Left lung (tissue), 10 donors: ENCODE data around the gene ARL10. TPM values are rescaled to one million over a fixed set of nuclear protein-coding genes. Genes with fewer than 3 reads are reported as not detected.

ENCODE experiments used
- ATAC-seq: fragments of 200-7000 bp; cut with Tn5 transposase; one replicate; pipeline ENCODE4 v1.9.1; 2020; ENCODE audit warnings: moderate library complexity
- DNase-seq, 4 donors: peaks; one replicate each; pipeline ENCODE4 v3.0.0-alpha.2; 2013 to 2020
- H3K27ac ChIP-seq, 2 donors: fragments of 200-600 bp; sonication (generic) in 1 of 2; one replicate each; pipeline versions ENCODE4 v1.5.0 to v1.8.0; 2020 to 2021
- H3K27me3 ChIP-seq, 2 donors: fragments of 200-600 bp; sonication (generic) in 1 of 2; one replicate each; pipeline versions ENCODE4 v1.5.0 to v1.8.0; 2020 to 2021
- H3K36me3 ChIP-seq, 2 donors: fragments of 200-600 bp; sonication (generic) in 1 of 2; one replicate each; pipeline versions ENCODE4 v1.5.0 to v1.8.0; 2020 to 2021
- H3K4me1 ChIP-seq, 2 donors: fragments of 200-600 bp; one replicate each; pipeline ENCODE4 v1.8.0; 2021
- H3K4me3 ChIP-seq, 2 donors: fragments of 200-600 bp; sonication (generic) in 1 of 2; one replicate each; pipeline versions ENCODE4 v1.5.0 to v1.8.0; 2020 to 2021; ENCODE audit warnings: mild to moderate bottlenecking in 1 of 2
- H3K9me3 ChIP-seq, 2 donors: fragments of 200-600 bp; sonication (generic) in 1 of 2; one replicate each; pipeline versions ENCODE4 v1.5.0 to v1.8.0; 2020 to 2021
- CTCF ChIP-seq, 2 donors: fragments of 200-600 bp; sonication (generic) in 1 of 2; IDR thresholded peaks; one replicate each; pipeline versions ENCODE4 v1.5.0 to v1.8.0; 2021; ENCODE audit warnings: antibody characterized with exemption in 2 of 2
- intact Hi-C, 2 donors: fragments of 100-400 bp; cut with DNase I; formaldehyde crosslinking; loops; one replicate each; pipeline versions ENCODE4 v1.11.2 to v1.14.2; 2022
- polyA plus RNA-seq, 6 donors: library from polyadenylated mRNA; unstranded; fragments of 120-200 nt; gene quantifications; one replicate each; pipeline ENCODE4 v1.2.1, GENCODE V29; 2013; ENCODE audit not compliant: insufficient read length in 6 of 6
- total RNA-seq, 2 donors: library from RNA; stranded (reverse); fragmentation: NEBNext Ultra II Directional; extraction: Animal tissue kit (Norgen Biotek cat#: 25700); gene quantifications; one replicate each; pipeline ENCODE4 v1.2.1, GENCODE V29; 2021
- donor health status: DM: no; HTN: yes; CAD: no.
- donor health status: DM: no; HTN: no; CAD: no.

Gene ARL10
- total and polyA plus RNA-seq, 8 donors = 6.0 to 20.1 (median 18.2) TPM

- Histone ChIP-seq H3K4me1 (peaks cover 10 to 31% of the 10 kb centered on the region in 2 donors), H3K36me3 (peaks cover 0 to 51% of the 10 kb centered on the region in 2 donors), H3K27me3 (no peaks in the 10 kb centered on the region), H3K9me3 (no peaks in the 10 kb centered on the region), H3K27ac (no peak overlapping the region), H3K4me3 (no peak overlapping the region)
- TF ChIP-seq CTCF (IDR thresholded peaks at IDR 0.05) = no peak
- ATAC-seq = no peak
- intact Hi-C loops = no loop called here
- no peak for DNase-seq
Observed at GRCh38 chr5:176384366-176384930, 19.2 kb downstream of the ARL10 start.

- DNase-seq (no peak), ATAC-seq (no peak)
- H3K4me1 ChIP-seq = peaks cover 10 to 37% of the 10 kb centered on the region in 2 donors
- H3K36me3 ChIP-seq = peaks cover 0 to 46% of the 10 kb centered on the region in 2 donors
- intact Hi-C loops = no loop called here
- H3K4me3 ChIP-seq = no peak overlapping the region
- no peaks in the 10 kb centered on the region for H3K9me3 ChIP-seq
- TF ChIP-seq CTCF (IDR thresholded peaks at IDR 0.05) = no peak
- no peaks in the 10 kb centered on the region for H3K27me3 ChIP-seq
- no peak overlapping the region for H3K27ac ChIP-seq
Observed at GRCh38 chr5:176384991-176385390, 19.7 kb downstream of the ARL10 start.

- Histone ChIP-seq H3K27ac (no peak overlapping the region), H3K36me3 (peaks cover 0 to 56% of the 10 kb centered on the region in 2 donors), H3K27me3 (no peaks in the 10 kb centered on the region), H3K9me3 (no peaks in the 10 kb centered on the region), H3K4me1 (peaks cover 10 to 49% of the 10 kb centered on the region in 2 donors), H3K4me3 (peak overlapping the region in 1 of 2 donors; percentile 96)
- intact Hi-C loops = no loop called here
- DNase-seq (no peak), ATAC-seq (no peak)
- no peak for TF ChIP-seq CTCF (IDR thresholded peaks at IDR 0.05)
Observed at GRCh38 chr5:176386491-176386890, 21.2 kb downstream of the ARL10 start.

- H3K27me3 ChIP-seq = no peaks in the 10 kb centered on the region
- H3K27ac ChIP-seq = no peak overlapping the region
- peaks cover 10 to 50% of the 10 kb centered on the region in 2 donors for H3K4me1 ChIP-seq
- DNase-seq (no peak), ATAC-seq (no peak)
- H3K9me3 ChIP-seq = no peaks in the 10 kb centered on the region
- peaks cover 0 to 58% of the 10 kb centered on the region in 2 donors for H3K36me3 ChIP-seq
- intact Hi-C loops = no loop called here
- no peak for TF ChIP-seq CTCF (IDR thresholded peaks at IDR 0.05)
- peak overlapping the region; percentile 77 to 96 for H3K4me3 ChIP-seq
Observed at GRCh38 chr5:176387384-176387925, 22.2 kb downstream of the ARL10 start.

GRCh38 chr5:176388003-176388443 is 22.7 kb downstream of the ARL10 start:
- Histone ChIP-seq H3K4me1 (peaks cover 10 to 50% of the 10 kb centered on the region in 2 donors), H3K27ac (peak overlapping the region in 1 of 2 donors; percentile 90), H3K36me3 (peaks cover 0 to 58% of the 10 kb centered on the region in 2 donors), H3K9me3 (no peaks in the 10 kb centered on the region), H3K4me3 (peak overlapping the region; percentile 77 to 96), H3K27me3 (no peaks in the 10 kb centered on the region)
- ATAC-seq = no peak
- no peak for DNase-seq
- TF ChIP-seq CTCF (IDR thresholded peaks at IDR 0.05) = no peak
- intact Hi-C loops = no loop called here
